ENCODE measurements around the gene HMGCS2. TPM values are rescaled to one million over a fixed set of nuclear protein-coding genes. Genes with fewer than 3 reads are reported as not detected.

The HMGCS2 gene
- total RNA-seq, 1 donor from 2014 or later = 6.8 TPM

DNA sequence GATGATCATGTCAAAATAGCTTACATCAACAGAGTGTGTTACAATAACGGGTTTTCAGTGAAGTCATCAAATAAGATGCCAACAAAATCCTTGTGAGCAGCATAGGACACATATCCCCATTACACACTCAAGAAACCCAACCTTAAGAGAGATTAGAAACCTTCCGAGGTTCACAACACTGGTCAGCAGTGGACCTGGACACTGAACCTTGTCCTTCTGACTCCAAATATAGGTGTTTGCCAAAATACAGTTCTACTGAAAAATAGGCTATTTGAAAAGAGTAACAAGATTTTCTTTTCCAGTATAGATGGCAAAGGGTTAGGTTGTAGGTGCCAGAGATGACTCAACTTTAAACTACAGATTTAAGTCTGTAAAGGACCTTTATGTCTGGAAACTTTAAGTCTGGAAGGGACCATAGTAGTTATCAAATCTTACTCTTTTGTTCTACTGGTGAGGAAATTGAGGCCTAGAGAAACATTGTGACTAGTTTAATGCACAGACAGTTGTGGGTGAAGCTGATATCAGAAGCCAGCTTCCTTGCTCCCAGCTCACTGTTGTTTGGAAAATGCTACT, 43.4 kb upstream of the HMGCS2 start:
- no peaks in the 10 kb centered on the region for H3K36me3 ChIP-seq
- DNase-seq (ENCODE audit: low spot score in 2 of 2) = no peak
- no peaks in the 10 kb centered on the region for H3K4me1 ChIP-seq
- no peaks in the 10 kb centered on the region for H3K9me3 ChIP-seq
- no peak overlapping the region for H3K4me3 ChIP-seq
- H3K27ac ChIP-seq = no peak overlapping the region
- no peaks in the 10 kb centered on the region for H3K27me3 ChIP-seq
- TF ChIP-seq, protein P1, sequence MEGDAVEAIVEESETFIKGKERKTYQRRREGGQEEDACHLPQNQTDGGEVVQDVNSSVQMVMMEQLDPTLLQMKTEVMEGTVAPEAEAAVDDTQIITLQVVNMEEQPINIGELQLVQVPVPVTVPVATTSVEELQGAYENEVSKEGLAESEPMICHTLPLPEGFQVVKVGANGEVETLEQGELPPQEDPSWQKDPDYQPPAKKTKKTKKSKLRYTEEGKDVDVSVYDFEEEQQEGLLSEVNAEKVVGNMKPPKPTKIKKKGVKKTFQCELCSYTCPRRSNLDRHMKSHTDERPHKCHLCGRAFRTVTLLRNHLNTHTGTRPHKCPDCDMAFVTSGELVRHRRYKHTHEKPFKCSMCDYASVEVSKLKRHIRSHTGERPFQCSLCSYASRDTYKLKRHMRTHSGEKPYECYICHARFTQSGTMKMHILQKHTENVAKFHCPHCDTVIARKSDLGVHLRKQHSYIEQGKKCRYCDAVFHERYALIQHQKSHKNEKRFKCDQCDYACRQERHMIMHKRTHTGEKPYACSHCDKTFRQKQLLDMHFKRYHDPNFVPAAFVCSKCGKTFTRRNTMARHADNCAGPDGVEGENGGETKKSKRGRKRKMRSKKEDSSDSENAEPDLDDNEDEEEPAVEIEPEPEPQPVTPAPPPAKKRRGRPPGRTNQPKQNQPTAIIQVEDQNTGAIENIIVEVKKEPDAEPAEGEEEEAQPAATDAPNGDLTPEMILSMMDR (IDR thresholded peaks at IDR 0.05) = no peak
- intact Hi-C loops (cut with DNase I) = no loop called here

DNA sequence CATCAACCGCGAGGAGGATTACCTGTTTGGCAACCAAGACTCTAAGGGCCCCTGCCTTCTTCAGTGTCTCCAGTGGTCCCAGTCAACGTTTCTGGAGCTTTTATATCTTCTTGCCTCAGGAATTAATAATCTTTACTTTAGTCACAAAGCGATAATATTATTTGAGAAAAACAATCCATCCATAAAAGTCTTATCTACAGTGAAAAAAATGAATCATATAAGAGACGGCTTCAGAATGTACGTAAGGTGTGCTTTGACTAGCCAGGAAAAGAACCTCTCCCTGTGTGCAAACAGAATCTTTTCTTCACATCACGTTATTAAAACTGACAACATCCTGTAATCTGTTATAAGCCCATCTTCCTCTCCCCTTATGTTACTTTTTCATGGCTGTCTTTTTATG, 42.7 kb upstream of the HMGCS2 start, which contains the start of gene REG4:
TSS of gene REG4 (minus strand) at position 74 of the 400 bp plus-strand sequence. CDS start 2,691 bp downstream, outside the sequence.
- Histone ChIP-seq H3K27me3 (no peaks in the 10 kb centered on the region), H3K36me3 (no peaks in the 10 kb centered on the region), H3K27ac (no peak within 1 kb of the TSS), H3K4me3 (no peak within 1 kb of the TSS), H3K4me1 (no peaks in the 10 kb centered on the region), H3K9me3 (no peaks in the 10 kb centered on the region)
- TF ChIP-seq, protein P1 (IDR thresholded peaks at IDR 0.05) = no peak
- DNase-seq (ENCODE audit: low spot score in 2 of 2) = no peak
- intact Hi-C loops (cut with DNase I) = no loop called here

DNA sequence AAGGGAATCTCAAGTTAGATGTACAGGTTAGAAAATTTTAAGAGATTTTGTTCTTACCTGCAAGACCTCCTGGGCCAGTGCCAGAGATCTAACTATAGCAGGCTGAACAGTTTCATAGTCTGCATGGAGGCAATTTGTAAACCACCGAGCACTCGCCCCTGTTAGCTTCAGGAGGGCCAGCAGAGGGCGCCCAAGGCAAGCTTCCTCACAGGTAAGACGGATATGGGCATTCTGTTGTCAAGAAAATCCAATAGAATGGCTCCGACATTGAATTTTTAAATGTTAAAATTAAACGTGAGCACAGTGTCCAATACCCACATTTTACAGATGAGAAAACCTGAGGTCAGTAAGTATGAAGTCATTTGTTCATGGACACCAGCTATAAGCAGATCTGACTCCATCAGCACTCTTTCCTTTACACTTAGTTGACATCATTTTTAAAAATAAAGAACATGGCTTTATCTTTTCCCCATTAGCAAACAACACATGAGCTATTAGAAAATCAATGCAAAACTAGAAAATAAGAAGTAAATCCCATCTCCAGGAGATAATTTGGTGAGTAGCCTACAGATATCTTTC, 40.4 kb upstream of the HMGCS2 start:
- H3K36me3 ChIP-seq = no peaks in the 10 kb centered on the region
- intact Hi-C loops (cut with DNase I) = no loop called here
- no peak overlapping the region for H3K4me3 ChIP-seq
- H3K27ac ChIP-seq = no peak overlapping the region
- H3K27me3 ChIP-seq = no peaks in the 10 kb centered on the region
- DNase-seq (ENCODE audit: low spot score in 2 of 2) = peak in 1 of 2 donors; percentile 72
- H3K4me1 ChIP-seq = no peaks in the 10 kb centered on the region
- TF ChIP-seq, protein P1 (IDR thresholded peaks at IDR 0.05) = peak; percentile 40 to 88 (median 86)
- no peaks in the 10 kb centered on the region for H3K9me3 ChIP-seq

DNA sequence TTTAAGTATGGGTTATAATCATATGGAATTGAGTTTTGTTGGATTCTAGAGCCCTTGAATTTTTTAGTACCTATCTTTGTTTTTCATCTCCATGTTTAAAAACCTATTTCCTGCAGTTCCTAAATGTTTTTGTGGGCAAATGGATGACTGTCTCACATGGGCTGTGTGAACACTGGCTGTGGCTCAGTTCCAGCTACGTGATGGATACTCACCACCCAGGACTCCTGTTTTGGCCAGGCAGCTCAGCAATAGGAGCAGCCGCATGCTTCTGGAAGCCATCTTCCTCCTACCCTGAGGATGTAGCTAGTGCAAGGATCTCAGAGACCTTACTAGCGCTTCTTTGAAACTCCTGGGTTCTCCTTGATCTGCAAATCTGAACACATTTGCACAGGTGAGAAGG, 39.8 kb upstream of the HMGCS2 start:
- no peak overlapping the region for H3K27ac ChIP-seq
- H3K4me1 ChIP-seq = no peaks in the 10 kb centered on the region
- intact Hi-C loops (cut with DNase I) = no loop called here
- DNase-seq (ENCODE audit: low spot score in 2 of 2) = no peak
- H3K9me3 ChIP-seq = no peaks in the 10 kb centered on the region
- TF ChIP-seq, protein P1 (IDR thresholded peaks at IDR 0.05) = no peak
- H3K4me3 ChIP-seq = no peak overlapping the region
- no peaks in the 10 kb centered on the region for H3K27me3 ChIP-seq
- H3K36me3 ChIP-seq = no peaks in the 10 kb centered on the region

DNA sequence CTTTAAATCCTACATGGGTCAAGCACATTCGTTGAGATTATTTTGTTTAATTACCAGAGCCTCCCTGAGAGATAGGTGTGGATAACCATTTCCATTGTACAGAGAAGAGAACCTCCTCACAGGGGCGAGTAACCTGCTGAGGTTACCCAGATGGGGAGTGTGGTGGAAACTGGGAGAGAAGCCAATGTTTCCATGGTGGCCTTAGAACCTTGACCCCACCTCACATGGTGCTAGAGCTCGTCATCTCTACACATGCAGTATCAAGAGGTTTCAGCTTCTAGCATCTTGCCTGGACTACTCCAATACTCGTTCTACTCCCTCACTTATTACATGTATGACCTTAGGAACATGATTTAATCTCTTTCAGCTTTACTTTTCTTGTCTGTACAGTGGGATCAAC, 37.8 kb upstream of the HMGCS2 start:
- TF ChIP-seq, protein P1 (IDR thresholded peaks at IDR 0.05) = no peak
- intact Hi-C loops (cut with DNase I) = no loop called here
- DNase-seq (ENCODE audit: low spot score in 2 of 2) = no peak

More for the DNA sequence above, 37.8 kb upstream of the HMGCS2 start:
- Histone ChIP-seq H3K4me3 (no peak overlapping the region), H3K4me1 (no peaks in the 10 kb centered on the region), H3K27me3 (no peaks in the 10 kb centered on the region), H3K36me3 (no peaks in the 10 kb centered on the region), H3K27ac (no peak overlapping the region), H3K9me3 (no peaks in the 10 kb centered on the region)
